OCI-LY3 (cell line): Measurements from ENCODE around the gene SH2D1B.
A peak's percentile ranks its signal among the peaks of the same experiment; 100 is the strongest.

Experiments used
- H2AFZ ChIP-seq: fragments of 200-600, 300-600 bp; shearing (Covaris generic); 2 replicates; pipeline ENCODE4 v1.6.0; 2014; ENCODE audit warnings: antibody characterized with exemption, low read depth, low read length
- H3K27ac ChIP-seq: fragments of 200-600, 300-600 bp; sonication (generic); 2 replicates; pipeline ENCODE4 v1.5.1; 2014; ENCODE audit warnings: mild to moderate bottlenecking, low read length, moderate library complexity, mixed read lengths
- H3K27me3 ChIP-seq: fragments of 200-600, 300-600 bp; sonication (generic); 2 replicates; pipeline ENCODE4 v1.6.1; 2014; ENCODE audit warnings: low read depth, low read length, mixed read lengths
- H3K36me3 ChIP-seq: fragments of 200-600, 300-600 bp; sonication (generic); replicated peaks from 2 replicates; pipeline ENCODE3; 2014; ENCODE audit warnings: low read depth, low read length, mixed read lengths
- H3K4me1 ChIP-seq: fragments of 300-600, 200-600 bp; sonication (generic); 2 replicates; pipeline ENCODE4 v1.6.1; 2014; ENCODE audit warnings: low read length, mixed read lengths
- H3K4me2 ChIP-seq: fragments of 200-600, 300-600 bp; sonication (generic); 2 replicates; pipeline ENCODE4 v1.6.1; 2014; ENCODE audit warnings: low read length, mixed read lengths
- H3K4me3 ChIP-seq: fragments of 300-600, 200-600 bp; sonication (generic); 2 replicates; pipeline ENCODE4 v1.5.1; 2014; ENCODE audit warnings: antibody characterized with exemption, mild to moderate bottlenecking, low read length, moderate library complexity
- H3K79me2 ChIP-seq: fragments of 300-600, 200-600 bp; shearing (Covaris generic); 2 replicates; pipeline ENCODE4 v1.6.1; 2014; ENCODE audit warnings: mild to moderate bottlenecking, low read length, mixed read lengths
- H3K9ac ChIP-seq: fragments of 300-600, 200-600 bp; shearing (Covaris generic); 2 replicates; pipeline ENCODE4 v1.6.0; 2014; ENCODE audit warnings: mild to moderate bottlenecking, low read length, moderate library complexity
- H3K9me3 ChIP-seq: fragments of 200-600, 300-600 bp; shearing (Covaris generic); 2 replicates; pipeline ENCODE4 v1.6.1; 2014; ENCODE audit warnings: low read length, mixed read lengths; ENCODE audit not compliant: insufficient read depth
- H4K20me1 ChIP-seq: fragments of 200-600, 300-600 bp; sonication (generic); 2 replicates; pipeline ENCODE4 v1.6.1; 2016; ENCODE audit warnings: low read length, mixed read lengths; ENCODE audit not compliant: insufficient read depth
- CTCF ChIP-seq: fragments of 200-600, 300-600 bp; sonication (generic); IDR thresholded peaks from 2 replicates; pipeline ENCODE4 v1.5.1; 2014; ENCODE audit warnings: antibody characterized with exemption, low read length, low read depth
- EZH2phosphoT487 ChIP-seq: fragments of 200-600 bp; shearing (Covaris generic); IDR thresholded peaks from 2 replicates; pipeline ENCODE4 v1.6.1; 2018; ENCODE audit warnings: antibody characterized with exemption, mixed run types, low read depth

Gene SH2D1B

GRCh38 chr1:162397943-162398560 is 13.9 kb downstream of the SH2D1B start:
- Histone ChIP-seq H3K4me1 (no peaks in the 10 kb centered on the region), H3K4me2 (no peak overlapping the region), H2AFZ (no peak overlapping the region), H3K27ac (no peak overlapping the region), H4K20me1 (no peaks in the 10 kb centered on the region), H3K4me3 (no peak overlapping the region), H3K36me3 (no peaks in the 10 kb centered on the region), H3K79me2 (no peaks in the 10 kb centered on the region), H3K27me3 (peaks cover 48% of the 10 kb centered on the region), H3K9me3 (no peaks in the 10 kb centered on the region), H3K9ac (no peak overlapping the region)
- TF ChIP-seq CTCF (no peak), EZH2phosphoT487 (no peak)

- no peaks in the 10 kb centered on the region for H3K4me1 ChIP-seq
- H3K27ac ChIP-seq: no peak overlapping the region
- H3K9ac ChIP-seq: no peak overlapping the region
- no peak overlapping the region for H2AFZ ChIP-seq
- H3K4me2 ChIP-seq: no peak overlapping the region
- TF ChIP-seq EZH2phosphoT487 (no peak), CTCF (no peak; the same call in 1 of the 2 replicates)
- H3K9me3 ChIP-seq: no peaks in the 10 kb centered on the region
- no peaks in the 10 kb centered on the region for H4K20me1 ChIP-seq
- H3K36me3 ChIP-seq: no peaks in the 10 kb centered on the region
- H3K27me3 ChIP-seq: peaks cover 48% of the 10 kb centered on the region
- no peaks in the 10 kb centered on the region for H3K79me2 ChIP-seq
- no peak overlapping the region for H3K4me3 ChIP-seq
Measured at GRCh38 chr1:162397039-162397448, 14.9 kb downstream of the SH2D1B start.

- Histone ChIP-seq H3K27me3 (peaks cover 53% of the 10 kb centered on the region), H3K36me3 (no peaks in the 10 kb centered on the region), H3K4me1 (no peaks in the 10 kb centered on the region), H2AFZ (no peak overlapping the region), H3K79me2 (no peaks in the 10 kb centered on the region), H3K27ac (no peak overlapping the region), H3K9me3 (no peaks in the 10 kb centered on the region), H3K9ac (no peak overlapping the region), H4K20me1 (no peaks in the 10 kb centered on the region), H3K4me2 (no peak overlapping the region), H3K4me3 (no peak overlapping the region)
- TF ChIP-seq EZH2phosphoT487 (no peak), CTCF (no peak)
Measured at GRCh38 chr1:162396201-162396906, 15.6 kb downstream of the SH2D1B start.

GRCh38 chr1:162391790-162392563 is 20.0 kb downstream of the SH2D1B start:
- H3K4me3 ChIP-seq: no peak overlapping the region
- TF ChIP-seq CTCF (peak; percentile 77), EZH2phosphoT487 (no peak)
- no peaks in the 10 kb centered on the region for H3K79me2 ChIP-seq
- H3K27ac ChIP-seq: no peak overlapping the region
- H3K9ac ChIP-seq: no peak overlapping the region
- H4K20me1 ChIP-seq: no peaks in the 10 kb centered on the region; the same call in 1 of the 2 replicates
- H2AFZ ChIP-seq: no peak overlapping the region
- H3K4me2 ChIP-seq: 0 out of 2 replicates have a peak overlapping the region, but pooled peaks have one; percentile 19
- peaks cover 8% of the 10 kb centered on the region for H3K4me1 ChIP-seq
- H3K9me3 ChIP-seq: no peaks in the 10 kb centered on the region
- no peaks in the 10 kb centered on the region for H3K36me3 ChIP-seq
- H3K27me3 ChIP-seq: peaks cover 65% of the 10 kb centered on the region
